Stimulated activated CD4-positive, alpha-beta T cell treated with anti-CD3 and anti-CD28 coated beads, Interleukin-15, amount 100 ng/mL, for 48 hours (primary cell): Measurements from ENCODE around the gene GARIN5B.

Experiments
- DNase-seq, 2 donors: peaks; one replicate each; pipeline ENCODE4 v3.0.0-alpha.2; 2020; ENCODE audit warnings: low read depth in 2 of 2

The GARIN5B gene

DNA sequence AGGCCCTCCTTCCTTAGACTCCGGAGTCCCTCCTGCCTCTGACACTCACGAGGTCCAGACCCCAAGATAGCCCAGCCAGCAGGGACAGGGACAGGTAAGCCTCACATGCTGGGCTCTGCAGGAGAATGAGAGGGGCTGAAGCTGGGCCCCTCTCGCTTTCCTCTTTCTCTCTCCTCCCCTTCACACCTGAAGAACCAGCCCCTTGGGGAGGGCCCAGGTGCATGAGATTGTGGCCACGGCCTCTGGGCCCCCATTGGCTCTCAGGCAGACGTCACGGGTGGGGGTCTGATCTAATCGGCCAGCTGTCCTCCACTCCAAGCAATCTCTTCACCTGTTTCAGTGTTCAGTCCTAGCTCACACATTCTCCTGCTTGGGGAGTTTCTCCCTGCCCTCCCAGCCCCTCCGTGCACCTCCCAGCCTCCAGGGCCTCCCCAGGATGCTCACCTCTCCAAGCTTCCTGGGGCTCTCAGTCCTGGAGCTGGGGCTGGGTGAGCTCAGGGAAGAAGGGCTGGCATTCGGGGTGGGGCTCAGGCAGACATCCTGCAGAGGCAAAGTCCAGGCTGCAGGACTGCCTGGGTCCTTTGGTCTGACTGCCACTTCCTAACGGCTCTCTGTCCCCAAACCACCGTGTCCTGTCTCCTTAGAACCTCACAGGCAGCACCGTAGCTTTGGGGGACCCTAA, 40.7 kb downstream of the GARIN5B start:
- no peak for DNase-seq

GRCh38 chr19:55321466-55322137, 41.5 kb downstream of the GARIN5B start:
- no peak for DNase-seq

DNA sequence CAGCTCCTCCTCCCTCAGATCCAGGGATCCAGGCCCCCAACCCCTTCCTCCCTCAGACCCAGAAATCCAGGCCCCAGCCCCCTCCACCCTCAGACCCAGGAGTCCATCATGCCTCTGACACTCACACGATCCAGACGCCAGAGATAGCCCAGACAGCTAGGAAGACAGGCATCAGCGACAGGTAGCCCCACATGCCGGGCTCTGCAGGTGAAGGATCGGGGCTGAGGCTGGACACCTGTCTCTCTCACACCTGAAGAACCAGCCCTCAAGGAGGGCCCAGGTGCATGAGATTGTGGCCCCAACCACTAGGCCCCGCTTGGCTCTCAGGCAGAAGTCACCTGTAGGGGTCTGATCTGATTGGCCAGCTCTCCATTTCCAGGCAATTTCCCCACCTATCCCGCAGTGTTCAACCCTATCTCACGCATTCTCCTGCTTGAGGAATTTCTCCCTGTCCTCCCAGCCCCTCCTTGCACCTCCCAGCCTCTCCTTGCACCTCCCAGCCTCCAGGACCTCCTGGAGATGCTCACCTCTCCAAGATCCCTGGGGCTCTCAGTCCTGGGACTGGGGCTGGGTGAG, 42.1 kb downstream of the GARIN5B start:
- DNase-seq: no peak

DNA sequence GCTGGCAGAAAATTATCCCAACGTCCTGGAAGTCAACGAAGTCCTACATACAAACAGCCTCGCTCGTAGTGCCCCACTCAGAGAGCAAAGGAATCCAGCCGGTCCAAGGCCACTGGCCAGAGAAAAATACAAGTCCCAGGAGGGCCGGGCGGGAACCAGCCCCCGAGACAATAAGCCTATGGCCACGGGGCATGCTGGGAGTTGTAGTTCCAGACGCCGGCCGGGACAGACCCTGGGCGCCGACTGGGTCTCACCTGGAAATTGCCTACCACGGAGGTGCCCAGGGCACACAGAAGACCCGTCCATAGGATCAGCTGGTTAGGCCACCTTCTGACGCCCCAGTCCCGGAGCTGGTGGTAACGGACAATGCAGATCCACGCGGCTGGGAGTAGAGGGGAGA, 43.3 kb downstream of the GARIN5B start:
- DNase-seq: no peak

- DNase-seq: no peak
Measured at GRCh38 chr19:55316646-55317045, 46.4 kb downstream of the GARIN5B start.

DNA sequence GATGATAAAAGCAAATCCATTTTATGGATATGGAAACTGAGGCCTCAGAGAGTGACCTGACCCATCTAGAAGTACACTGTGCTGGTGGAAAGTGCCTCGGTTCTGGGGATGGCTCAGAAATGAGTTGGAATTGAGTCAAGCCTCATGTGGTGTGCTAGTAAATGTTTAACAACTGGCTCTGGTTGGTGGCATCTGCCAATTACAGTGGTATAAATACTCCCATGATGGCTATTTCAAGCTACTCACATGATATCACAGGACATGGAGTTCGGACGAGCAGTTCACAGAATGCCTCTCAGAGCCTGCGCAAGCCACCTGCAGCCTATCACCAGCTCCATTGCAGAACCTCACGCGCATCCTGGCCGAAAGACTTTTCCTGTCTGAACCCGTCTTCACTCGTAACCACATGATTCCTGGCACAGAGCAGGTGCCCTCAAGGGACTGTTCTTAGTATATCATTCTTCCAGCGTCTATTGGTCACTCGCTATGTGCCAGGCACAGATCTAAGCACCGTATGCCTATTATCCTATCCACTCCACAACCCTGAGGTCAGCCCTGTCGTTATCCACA, 47.0 kb downstream of the GARIN5B start:
- no peak for DNase-seq

DNA sequence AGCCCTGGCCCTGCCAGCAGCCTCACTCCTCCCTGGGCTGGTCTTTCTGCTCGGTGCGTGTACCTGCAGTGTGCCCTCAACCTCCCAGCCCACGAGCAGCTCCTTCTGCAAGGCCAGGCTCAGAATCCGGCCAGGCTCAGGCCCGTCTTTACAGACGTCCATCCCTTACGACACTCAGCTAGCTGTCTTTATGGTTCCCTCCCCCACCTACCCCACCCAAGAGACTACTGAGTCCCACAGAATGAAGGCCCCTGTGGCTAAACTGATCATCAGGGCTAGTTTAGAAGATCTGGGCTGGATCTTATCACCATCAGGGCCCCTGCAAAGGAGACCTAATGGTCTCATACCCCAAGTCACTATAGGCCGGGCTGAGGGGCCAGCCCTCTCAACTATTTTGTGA, 48.7 kb downstream of the GARIN5B start:
- no peak for DNase-seq

DNA sequence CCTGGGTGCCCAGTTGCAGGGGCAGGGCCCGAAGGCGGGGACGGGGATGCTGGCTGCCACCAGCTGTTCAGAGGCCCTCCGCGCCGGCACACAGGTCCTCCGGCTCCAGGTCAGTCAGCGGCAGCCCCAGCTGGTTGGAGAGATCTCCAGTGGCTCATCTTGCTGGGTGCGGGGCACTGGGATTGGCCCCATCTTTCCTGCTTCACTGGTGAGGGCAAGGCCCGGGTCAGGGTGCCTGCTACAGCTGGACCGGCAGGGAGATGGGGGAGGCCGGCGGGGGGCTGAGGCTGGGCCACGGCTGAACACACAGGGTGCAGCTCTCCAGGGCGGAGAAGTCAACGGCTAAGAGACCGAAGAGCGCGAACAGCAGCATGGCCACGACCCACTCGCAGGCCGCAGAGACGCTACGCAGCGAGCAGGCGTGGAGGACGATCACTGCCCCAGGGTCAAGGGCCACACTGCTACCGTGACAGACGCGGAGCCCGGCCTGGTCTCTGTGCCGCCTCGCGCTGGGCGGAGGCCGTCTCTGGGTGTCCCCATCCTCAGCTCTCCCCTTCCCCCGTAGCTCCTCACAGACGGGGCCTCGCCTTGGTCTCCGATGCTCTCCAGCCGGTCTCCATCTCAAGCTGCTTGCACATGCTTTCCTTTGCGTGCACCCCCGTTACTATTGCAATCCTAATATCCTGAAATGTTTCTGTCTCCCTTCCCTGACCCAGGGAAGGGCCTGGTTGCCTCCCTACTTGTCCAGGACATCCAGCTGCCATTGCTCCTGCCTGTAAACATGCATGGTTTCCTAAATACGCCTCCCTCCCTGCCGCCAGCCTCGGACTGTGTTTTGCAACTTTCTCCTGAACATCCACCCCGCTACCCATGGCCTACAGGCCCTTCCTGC, 50.2 kb downstream of the GARIN5B start:
- no peak for DNase-seq

- no peak for DNase-seq
Measured at GRCh38 chr19:55311797-55312196, 51.3 kb downstream of the GARIN5B start.

- no peak for DNase-seq
Measured at GRCh38 chr19:55311397-55311796, 51.7 kb downstream of the GARIN5B start.

DNA sequence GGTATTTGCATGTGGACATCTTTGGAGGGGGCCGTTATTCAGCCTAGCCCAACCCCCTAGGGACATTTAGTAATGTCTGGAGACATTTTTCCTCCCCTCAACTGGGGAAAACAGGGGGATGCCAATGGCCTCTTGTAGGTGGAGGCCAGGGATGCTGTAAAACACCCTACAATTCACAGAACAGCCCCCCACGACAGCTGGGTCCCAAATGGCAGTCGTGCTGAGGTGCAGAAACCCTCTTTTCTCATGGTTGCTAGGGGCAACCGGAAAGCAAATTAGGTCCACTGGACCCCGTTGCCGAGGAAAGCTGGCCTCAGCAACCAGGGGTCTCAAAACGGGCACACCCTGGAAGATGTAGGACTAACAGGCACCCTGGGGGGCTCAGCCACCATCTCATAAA, 52.6 kb downstream of the GARIN5B start:
- no peak for DNase-seq

DNA sequence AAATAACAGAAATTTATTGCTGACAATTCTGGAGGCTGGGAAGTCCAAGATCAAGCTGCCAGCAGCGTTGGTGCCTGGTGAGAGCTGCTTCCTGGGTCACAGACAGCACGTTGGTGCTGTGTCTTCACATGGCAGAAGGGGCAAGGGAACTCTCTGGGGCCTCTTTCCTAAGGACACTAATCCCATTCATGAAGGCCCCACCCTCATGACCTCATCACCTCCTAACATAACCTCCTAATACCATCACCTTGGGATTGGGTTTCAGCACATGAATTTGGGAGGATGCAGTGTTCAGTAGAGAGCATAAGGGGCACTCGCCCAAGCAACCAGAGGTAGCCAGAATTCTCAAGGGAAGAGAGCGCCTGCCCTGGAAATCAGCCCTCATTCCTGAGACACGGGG, 53.6 kb downstream of the GARIN5B start:
- DNase-seq: no peak

DNA sequence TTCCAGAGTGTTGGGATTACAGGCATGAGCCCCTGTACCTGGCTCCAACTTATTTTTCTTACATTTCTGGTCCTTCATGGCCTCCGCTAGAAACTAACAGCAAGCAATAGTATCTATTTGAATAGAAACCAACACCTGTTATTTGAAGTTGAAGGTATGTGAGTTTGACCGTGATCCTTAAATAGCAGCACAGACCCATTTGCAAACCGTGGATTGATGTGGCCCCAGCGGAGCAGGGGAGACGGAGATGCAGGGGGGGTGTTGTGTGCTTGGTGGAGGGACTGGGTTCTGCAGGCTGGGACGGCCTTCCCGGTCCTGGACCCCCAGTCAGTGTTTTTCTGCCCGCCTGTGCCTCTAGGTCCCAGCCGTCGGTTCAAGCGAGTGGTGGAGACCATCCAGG, 54.8 kb downstream of the GARIN5B start:
- DNase-seq: no peak

DNA sequence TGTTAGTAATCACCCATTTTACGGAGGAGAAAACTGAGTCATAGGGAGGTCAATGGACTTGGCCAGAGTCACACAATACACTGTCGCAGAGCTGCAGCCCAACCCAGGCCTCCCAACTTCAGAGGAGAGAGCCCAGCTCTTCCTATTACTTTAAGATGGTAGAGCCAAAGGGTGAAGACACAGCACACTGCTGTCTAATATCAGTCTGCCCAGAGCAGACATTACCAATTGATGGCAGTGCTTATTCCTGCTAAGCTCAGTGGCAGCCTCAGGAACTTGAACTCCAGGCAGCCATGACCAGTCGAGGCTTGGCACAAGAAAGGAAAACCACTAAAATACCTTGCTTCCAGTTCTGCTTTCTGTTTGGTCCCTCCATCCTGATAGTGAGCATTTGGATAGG, 56.3 kb downstream of the GARIN5B start:
- DNase-seq: no peak

GRCh38 chr19:55305983-55306562, 57.0 kb downstream of the GARIN5B start:
- no peak for DNase-seq

- DNase-seq: peak; percentile 24 to 41
Measured at GRCh38 chr19:55305491-55305890, 57.6 kb downstream of the GARIN5B start.

DNA sequence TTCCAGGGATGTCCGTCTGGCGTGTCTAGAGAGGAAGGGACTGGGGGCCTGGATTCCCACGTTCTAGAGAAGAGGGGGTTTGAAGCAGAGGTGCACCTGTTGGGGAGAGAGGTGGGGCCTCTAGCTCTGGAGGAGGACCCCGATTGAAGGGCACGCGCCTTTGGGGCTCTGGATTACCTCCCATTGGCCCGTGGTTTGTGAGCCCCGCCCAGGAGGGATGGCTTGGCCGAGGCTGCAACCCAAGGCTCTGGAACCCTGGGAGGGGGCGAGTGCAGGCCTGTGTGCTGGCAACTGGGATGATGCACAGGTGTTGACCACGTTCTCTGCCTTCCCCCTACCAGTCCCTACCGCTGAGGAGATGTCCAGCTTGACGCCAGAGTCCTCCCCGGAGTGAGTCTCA, 58.1 kb downstream of the GARIN5B start:
- DNase-seq: no peak
